Stimulated activated CD4-positive, alpha-beta T cell treated with anti-CD3 and anti-CD28 coated beads, Interleukin-4, amount 100 ng/mL, for 4 hours (primary cell): ENCODE data around the gene GPC5.

ENCODE experiments used
- DNase-seq, 2 experiments: peaks; one replicate each; pipeline ENCODE4 v3.0.0-alpha.2; 2020

Gene GPC5

GRCh38 chr13:91596842-91597241 lies 198.4 kb downstream of the GPC5 start:
- no peak for DNase-seq

GRCh38 chr13:91598655-91599054 lies 200.2 kb downstream of the GPC5 start:
- DNase-seq, result no peak

GRCh38 chr13:91601273-91601672 lies 202.9 kb downstream of the GPC5 start:
- DNase-seq, result no peak

GRCh38 chr13:91601807-91602206 lies 203.4 kb downstream of the GPC5 start:
- DNase-seq, result no peak

- no peak for DNase-seq
Measured at GRCh38 chr13:91609353-91609752, 210.9 kb downstream of the GPC5 start.

GRCh38 chr13:91618315-91618714 lies 219.9 kb downstream of the GPC5 start:
- no peak for DNase-seq

GRCh38 chr13:91620670-91621141 lies 222.3 kb downstream of the GPC5 start:
- no peak for DNase-seq

- no peak for DNase-seq
Measured at GRCh38 chr13:91621161-91621560, 222.7 kb downstream of the GPC5 start.

- DNase-seq, result no peak
Measured at GRCh38 chr13:91621963-91622362, 223.5 kb downstream of the GPC5 start.

GRCh38 chr13:91622778-91623550 lies 224.5 kb downstream of the GPC5 start:
- DNase-seq, result no peak

- DNase-seq, result no peak
Measured at GRCh38 chr13:91627952-91628739, 229.7 kb downstream of the GPC5 start.

GRCh38 chr13:91630946-91631345 lies 232.5 kb downstream of the GPC5 start:
- DNase-seq, result no peak

- no peak for DNase-seq
Measured at GRCh38 chr13:91632086-91632485, 233.7 kb downstream of the GPC5 start.

- DNase-seq, result no peak
Measured at GRCh38 chr13:91639330-91639729, 240.9 kb downstream of the GPC5 start.

GRCh38 chr13:91643394-91643793 lies 245.0 kb downstream of the GPC5 start:
- DNase-seq, result no peak

GRCh38 chr13:91644806-91645205 lies 246.4 kb downstream of the GPC5 start:
- DNase-seq, result no peak

GRCh38 chr13:91647361-91647990 lies 249.1 kb downstream of the GPC5 start:
- no peak for DNase-seq

- DNase-seq, result no peak
Measured at GRCh38 chr13:91648012-91648411, 249.6 kb downstream of the GPC5 start.

GRCh38 chr13:91649456-91649855 lies 251.0 kb downstream of the GPC5 start:
- no peak for DNase-seq

GRCh38 chr13:91652404-91653301 lies 254.2 kb downstream of the GPC5 start:
- DNase-seq, result no peak

- DNase-seq, result no peak
Measured at GRCh38 chr13:91655731-91656130, 257.3 kb downstream of the GPC5 start.

- no peak for DNase-seq
Measured at GRCh38 chr13:91657283-91657682, 258.9 kb downstream of the GPC5 start.
